IPS DF 19.7 (cell line): ENCODE measurements around the gene EIF3D.
"Not testable (repeated sequence)": the region's sequence is repeated elsewhere in the genome, so short reads cannot be mapped to it uniquely, and the experiment has no call there.

Experiments used
- DNase-seq: peaks from one replicate; pipeline ENCODE4 v3.0.0-alpha.2; 2013; ENCODE audit warnings: low read depth, low spot score

The EIF3D gene

DNA sequence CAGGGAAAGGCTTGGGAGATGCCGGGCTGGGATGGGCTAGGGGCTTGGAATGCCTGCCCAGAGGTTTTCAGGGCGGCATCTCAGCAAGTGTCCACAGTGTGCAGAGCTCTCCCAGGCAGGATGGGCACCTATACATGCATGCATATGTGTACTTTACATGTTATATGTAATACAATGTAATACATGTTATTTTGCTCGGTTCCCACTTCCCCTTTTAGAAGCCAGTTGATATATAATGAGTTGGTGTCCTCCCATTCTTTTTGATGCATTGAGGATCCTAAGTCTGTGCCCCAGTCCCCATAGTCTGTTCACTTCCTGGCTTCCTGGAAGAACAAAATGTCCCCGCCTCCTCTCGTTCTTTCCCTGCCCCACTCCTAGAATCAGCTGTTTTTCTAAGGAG, 20.1 kb upstream of the EIF3D start:
- DNase-seq: no peak

DNA sequence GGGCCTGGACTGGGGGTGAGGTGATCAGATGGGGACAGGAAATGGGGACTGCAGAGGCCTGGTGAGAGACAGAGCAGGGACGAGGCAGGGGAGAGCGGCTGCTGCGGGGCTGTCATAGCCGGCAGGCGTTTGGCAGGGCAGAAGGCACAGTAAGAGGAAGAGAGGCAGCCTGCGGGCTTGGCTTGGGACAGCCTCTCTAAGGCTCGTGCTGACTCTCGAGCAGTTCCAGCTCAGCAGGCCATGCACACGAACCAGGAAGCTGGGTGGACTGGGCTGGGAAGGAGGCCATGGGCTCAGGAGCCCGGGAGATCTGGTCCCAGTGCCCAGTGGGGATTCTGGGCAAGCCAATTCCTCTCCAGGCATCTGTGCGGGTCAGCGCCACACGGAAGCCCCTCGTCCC, 19.6 kb upstream of the EIF3D start:
- DNase-seq: no peak

DNA sequence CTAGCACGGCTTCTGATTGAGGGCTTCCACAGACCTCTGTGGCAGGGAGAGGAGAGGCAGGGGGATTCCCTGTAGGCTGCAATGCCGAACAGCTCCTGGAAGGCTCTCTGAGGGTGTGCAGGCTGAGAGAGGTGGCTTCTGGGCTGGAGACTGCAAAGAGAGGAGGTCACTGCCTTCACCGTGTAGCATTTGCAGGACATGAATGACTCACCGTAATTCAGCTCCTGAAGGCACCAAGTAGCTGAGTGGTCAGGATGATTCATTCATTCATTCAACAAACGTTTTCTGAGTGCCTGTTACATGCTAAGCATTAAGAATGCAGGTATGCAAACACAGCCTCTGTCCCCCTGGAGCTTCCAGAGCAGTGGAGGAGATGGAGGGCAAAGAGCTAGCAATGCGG, 18.0 kb upstream of the EIF3D start:
- no peak for DNase-seq

DNA sequence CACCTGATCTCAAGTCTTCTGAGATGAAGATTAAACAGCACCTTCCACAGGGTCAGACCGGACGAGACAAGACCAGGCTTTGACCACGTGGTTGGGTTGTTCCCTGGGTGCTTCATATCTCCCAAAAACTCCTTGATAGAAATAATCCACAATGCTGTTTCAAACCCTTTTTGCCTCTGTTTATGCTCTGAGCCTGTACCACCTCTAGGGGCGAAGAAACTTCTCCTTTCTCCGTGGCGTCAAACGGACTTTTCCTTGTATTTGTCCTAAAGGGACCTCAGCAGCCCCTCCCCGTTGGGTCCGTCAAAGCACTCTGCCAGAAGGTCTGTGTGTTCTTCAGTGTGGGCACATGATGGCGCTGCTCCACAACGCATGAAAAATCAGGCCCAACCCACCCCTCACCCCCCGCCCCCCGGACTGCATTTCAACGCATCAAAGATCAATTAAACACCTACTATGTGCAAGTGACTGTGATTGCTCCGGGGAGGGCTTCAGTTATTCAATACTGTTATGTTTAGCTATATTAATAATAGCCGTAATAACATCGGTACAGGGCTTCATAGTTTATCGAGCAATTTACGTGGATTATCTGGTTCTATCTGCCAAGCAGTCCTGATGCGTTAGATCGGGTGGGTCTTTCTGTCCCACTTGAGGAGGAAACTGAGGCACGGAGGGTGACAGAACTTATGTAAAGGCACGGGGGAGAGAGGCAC, 17.3 kb upstream of the EIF3D start:
- DNase-seq: no peak

DNA sequence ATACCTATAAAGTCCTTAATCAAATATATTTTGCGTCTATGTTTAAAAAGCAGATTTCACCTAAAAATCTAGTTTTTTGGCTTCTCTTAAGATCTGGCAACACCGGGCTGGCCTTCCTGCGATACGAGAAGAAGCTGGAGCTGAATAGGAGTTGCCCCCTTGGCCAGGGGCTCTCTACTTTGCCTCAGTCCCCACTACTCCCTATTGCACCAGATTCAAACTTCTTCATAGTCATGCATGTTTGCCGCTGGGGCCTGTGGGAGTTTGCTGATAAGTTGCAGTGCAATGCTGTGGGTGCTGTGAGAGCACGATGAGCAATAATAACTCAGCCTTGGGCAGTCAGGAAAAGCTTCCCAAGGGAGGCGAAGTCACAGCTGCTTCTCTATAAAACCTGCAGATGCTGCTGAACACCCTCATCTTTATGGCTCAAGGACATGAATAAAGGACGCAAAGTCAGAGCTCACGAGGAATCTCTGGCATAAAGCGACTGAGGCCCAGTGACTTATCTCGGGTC, 15.2 kb upstream of the EIF3D start:
- DNase-seq: no peak

DNA sequence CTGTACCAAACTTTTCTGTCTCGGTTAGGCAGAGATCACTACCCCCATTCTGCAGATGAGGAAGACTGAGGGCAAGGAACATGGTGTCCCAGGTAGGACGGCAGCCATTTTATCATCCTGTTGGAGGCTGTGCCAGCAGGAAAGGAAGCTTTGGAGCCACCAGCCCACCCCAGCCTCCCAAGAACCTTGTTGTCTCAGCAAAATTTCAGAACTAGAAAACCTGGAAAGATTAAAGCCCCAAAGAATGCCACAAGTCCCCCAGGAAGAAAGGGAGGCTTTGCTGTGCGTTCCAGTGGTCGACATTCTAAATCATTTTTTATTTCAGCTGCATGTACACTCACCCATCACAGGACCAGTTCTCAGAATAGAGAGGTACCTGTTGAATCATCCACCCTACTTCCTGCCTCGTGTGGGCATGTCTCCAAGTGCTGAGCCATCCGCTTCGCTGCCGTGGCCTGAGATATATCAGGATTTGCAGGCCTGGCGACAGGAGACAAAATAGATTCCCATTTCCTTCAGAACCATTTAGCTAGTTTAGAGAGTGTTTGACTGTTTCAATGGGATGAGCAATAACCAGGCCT, 13.0 kb upstream of the EIF3D start:
- DNase-seq: no peak

DNA sequence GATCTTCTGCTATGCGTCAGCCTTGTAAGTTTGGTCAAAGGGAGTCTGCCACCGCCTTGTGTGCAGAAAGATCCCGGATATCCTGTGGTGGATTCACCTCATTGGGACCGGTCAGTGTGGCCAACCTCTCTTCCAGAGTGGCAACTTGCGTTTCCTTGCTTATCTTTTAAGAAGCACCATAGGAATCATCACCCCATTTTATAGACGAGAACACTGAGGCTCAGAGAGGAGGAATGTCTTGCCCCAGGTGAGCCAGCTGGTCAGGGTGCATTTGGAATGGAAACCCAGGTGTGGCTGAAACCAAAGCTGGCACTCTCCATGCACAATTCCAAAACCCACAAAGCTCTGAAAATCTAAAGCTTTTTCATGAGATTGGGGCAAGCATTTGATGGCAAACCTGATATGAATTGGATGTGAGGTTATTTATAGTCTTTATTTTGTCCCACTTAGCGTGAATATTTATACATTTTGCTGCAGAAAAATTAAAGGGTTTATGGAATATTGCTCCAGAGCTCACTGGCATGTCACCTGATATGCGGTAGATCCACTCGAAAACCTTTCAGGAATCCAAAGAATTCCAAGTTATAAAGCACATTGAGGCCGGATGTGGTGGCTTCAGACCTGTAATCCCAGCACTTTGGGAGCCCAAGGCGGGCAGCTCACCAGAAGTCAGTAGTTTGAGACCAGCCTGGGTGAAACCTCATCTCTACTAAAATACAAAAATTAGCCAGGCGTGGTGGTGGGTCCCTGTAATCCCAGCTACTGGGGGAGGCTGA, 12.1 kb upstream of the EIF3D start:
- DNase-seq: no peak

DNA sequence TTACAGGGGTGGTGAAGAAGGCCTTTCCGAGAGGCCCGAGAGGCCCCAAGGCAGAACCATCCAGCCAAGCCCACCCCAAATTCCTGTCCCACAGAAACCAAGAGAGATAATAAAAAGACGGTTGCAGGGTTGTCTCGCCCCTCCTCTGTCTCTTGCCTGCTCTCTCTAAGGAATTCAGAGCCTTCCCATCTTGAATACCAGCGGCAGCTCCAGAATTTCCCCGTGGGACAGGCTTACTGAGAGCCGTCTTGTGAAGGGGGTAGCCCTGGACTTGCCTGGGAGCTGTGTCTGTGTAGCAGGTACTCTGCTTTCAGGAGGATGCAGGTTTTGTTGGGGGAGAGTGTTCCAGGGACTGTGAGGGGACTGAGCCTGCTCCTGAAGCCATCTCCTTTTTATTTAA, 9.6 kb upstream of the EIF3D start:
- no peak for DNase-seq

DNA sequence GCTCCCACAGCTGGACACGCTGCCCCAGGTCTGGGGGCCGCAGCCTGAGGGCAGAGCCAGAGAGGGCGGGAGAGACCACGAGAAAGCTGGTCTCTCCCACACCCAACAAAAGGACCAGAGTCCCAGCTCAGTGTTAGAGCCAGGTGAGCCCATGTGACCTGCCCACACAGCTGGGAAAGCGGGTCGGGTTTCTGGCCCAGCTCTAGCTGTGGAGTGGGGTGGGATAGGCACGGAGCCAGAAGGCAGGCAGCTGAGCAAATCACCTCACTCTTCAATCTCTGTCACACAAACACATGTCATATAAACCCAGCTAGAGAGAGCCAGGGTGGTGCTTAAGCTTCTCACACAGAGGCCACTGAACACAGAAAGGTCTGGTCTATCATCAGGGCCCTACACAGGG, 7.8 kb upstream of the EIF3D start:
- DNase-seq: no peak

DNA sequence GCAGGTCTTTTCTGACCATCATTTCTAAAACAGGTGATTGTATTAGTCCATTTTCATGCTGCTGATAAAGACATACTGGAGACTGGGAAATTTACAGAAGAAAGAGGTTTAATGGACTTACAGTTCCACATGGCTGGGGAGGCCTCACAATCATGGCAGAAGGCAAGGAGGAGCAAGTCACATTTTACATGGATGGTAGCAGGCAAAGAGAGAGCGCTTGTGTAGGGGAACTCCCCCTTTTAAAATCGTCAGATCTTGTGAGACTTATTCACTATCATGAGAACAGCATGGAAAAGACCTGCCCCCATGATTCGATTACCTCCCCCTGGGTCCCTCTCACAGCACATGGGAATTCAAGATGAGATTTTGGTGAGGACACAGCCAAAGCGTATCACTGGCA, 4.4 kb upstream of the EIF3D start:
- DNase-seq: not testable (repeated sequence)

DNA sequence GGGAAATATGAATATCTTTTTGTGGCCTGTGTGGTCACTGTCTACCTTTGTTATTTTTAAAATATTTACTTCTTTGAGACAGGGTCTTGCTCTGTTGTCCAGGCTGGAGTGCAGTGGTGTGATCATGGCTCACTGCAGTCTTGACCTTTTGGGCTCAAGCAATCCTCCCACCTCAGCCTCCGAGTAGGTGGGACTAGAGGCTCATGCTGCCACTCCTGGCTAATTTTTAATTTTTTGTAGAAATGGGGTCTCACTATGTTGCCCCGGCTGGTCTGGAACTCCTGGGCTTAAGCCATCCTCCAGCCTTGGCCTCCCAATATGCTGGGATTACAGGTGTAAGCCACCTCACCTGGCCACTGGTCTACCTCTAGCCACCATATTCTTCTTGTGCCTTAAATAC, 3.5 kb upstream of the EIF3D start:
- DNase-seq: no peak

DNA sequence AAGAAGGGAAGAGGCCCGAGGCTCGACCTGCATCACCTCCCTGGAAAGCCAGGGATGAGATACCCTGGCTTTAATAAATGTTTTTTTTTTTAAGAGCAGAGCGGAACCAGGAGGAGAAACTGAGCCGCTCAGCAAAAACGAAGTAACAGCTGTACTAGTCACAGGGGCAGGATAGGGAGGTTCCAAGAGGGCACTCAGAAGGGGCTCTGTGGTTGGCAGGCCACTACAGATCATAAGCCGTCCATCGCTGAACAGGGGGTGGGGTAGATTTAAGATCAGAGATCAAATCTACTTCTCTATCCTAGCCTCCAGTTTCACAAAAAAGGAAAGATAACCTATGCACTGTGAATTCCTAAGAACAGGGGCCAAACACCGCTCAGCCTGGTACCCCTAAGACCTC, 625 bp downstream of the EIF3D start:
- DNase-seq: no peak

DNA sequence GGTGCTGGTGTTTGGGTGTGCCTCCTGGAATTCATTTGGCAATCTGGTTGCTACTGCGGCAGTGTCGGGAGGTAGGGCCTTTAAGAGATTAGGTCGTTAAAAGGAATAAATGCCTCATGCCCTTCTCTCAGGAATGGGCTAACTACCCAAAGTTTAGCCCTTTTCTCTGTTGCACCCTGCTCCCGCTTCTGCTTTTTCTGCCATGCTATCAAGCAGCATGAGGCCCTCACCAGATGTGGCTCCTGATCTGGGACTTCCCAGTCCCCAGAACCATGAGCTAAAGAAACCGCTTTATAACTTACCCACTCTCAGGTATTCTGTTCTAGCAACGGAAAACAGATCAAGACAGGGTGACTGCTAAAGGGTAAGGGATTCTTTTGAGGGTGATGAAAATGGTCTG, 6.3 kb downstream of the EIF3D start:
- no peak for DNase-seq

DNA sequence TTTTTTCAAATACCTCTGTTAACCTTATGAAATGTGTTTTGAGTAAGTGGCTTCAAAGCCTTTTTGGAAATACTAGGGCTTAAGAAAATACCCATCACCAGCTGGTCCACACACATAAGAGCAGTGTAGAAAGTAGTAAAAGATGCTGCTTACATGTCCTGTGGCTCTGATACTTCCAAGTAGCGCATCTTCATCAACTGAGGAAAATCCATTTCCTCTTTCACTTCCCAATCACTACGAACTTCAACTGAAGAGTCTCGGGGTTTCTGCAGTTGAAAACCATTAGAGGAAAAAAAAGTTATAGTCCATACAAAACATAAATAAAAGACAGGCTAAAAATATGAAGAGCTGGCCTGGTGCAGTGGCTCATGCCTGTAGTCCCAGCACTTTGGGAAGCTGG, 8.5 kb downstream of the EIF3D start:
- no peak for DNase-seq

DNA sequence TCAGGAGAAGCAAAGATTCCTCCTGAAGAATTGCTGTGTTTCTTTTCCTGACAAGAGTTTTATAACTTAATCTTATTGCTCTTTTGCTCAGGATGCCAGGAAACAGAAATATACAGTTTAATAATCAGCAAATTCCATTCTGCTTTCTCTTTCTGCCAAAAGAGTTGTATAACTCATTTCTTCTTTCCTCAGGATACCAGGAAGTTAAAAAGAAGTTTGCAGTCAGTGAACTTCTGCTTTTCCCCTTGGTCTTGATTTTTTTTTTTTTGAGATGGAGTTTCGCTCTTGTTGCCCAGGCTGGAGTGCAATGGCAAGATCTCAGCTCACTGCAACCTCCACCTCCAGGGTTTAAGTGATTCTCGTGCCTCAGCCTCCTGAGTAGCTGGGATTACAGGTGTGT, 9.1 kb downstream of the EIF3D start:
- not testable (repeated sequence) for DNase-seq

DNA sequence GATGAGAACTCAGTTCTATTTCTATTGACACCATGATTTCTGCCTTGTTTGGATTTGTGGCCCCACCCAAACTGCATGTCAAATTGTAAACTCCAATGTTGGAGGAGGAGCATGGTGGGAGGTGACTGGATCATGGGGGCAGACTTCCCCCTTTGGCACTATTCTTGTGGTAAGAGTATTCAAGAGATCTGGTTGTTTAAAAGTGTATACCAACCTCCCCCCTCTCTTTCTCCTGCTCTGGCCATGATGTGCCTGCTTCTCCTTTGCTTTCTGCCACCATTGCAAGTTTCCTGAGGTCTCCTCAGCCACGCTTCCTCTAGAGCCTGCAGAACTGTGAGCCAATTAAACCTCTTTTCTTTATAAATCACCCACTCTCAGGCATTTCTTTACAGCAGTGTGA, 14.2 kb downstream of the EIF3D start:
- DNase-seq: no peak

DNA sequence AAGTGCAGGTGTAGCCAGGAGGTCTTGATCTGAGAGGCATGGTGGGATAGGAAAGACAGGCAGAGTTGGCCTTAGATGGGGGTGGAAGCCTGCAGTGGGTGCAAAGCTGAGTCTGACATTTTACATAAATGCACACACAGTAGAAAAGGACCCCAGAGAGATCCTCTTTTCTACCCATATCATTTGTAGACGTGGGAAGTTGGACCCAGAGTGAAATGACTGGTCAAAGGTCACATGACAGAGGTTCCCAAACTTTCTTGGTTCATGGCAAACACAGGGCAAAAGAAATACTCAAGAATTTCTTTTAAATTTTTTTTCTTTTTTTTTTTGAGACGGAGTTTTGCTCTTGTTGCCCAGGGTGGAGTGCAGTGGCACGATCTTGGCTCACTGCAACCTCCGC, 16.0 kb downstream of the EIF3D start:
- DNase-seq: no peak

DNA sequence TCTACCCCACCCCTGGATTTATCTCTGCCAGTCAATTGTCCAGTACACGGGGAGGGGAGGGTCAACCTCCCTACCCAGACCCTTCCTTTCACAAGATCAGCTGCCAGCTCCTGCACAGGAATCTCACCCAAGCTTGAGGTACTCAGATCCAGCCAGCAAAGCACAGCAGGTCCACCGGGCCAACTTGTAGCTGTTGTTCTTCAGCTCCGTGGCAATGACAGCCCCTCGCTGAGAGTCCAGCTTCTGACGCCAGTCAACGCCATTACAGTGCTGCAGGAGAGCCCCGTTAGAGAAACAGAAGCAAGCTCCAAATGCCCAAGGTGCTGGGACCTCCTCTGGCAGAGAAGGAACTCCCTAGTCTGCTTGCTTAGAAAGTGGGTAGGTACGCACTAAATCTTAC, 16.6 kb downstream of the EIF3D start:
- no peak for DNase-seq

DNA sequence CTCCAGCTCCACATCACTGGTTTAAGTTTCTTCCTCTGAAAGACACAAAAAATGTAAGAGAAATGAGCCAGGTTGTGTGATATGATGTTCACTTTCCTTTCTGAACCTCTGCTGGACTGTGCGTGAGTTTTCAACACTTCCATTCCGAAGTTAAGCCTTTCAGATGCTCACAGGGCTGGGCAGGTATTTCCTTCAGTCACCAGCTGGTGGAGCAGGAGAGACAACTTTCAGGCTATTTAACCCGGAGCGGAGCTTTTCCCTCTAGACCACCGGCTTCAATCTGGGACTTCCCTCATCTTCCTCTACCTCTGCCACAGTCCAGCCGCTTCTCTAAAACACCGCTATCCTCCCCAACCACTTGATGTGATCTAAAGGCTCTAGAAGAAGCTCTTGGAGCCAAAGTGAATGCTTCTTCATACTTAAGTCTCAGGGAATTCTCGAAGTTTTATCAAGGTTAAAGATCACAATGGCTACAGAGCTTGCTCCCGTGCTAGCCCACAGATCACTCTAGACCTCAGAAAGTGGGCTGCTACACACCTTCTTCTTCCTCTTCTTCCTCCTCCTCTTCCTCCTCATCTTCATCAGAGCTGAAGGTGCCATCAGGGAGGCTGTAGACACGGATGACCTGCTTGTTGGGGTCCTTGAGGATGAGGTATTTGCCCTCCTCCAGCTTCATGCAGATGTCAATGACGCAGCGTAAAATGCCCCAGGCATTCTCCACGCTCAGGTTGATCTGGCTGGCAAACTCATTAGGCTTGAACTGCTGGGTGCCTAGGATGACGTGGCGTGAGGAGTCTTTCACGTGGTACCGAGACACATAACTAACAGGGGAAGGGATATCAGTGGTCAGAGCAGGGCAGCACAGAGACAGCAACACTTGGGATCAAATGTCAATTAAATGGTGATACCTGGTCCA, 17.7 kb downstream of the EIF3D start:
- no peak for DNase-seq

DNA sequence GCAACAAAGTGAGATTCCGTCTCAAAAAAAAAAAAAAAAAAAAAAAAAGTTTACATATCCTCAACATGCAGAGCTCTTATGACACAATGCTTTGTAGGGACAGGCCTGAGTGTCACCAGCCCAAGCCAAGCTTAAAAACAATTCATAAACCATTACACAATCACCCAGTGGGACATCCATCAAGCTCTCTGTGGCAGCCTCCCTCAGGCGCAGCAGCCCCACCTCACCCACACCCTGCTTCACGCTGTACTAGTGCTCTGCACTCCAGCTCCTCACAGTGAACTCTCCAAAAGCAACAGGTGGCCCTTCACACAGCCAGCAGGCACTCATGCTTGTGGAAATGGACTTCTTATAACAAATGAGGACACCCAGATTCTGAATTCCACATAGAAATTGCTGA, 18.6 kb downstream of the EIF3D start:
- DNase-seq: no peak

DNA sequence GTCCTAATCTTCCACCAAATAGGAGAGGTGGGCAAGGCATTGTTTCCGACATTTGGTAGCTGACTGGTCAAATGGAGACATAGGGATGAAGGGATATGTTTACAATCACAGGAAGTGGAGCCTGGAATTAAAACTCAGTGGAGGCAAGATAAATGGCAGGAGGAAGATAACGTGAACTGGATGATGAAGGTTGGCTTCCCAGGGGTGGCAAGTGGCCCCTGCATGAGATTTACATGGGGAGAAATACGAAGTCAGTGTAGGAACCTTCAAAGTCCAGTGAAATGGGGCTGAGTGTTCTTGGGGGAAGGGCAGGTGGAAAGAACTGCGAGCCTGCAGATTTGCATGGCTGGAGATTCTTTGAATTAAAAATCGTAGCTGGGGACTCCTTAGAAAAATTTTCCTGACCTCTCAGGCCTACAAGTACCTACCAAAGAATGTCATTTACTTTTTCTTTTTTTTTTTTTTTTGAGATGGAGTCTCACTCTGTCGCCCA, 21.4 kb downstream of the EIF3D start:
- DNase-seq: no peak
